ENCODE results near the gene SNAPC4. TPM values are rescaled to one million over a fixed set of nuclear protein-coding genes. Genes with fewer than 3 reads are reported as not detected.

SNAPC4 gene
- total RNA-seq, result 7.7 and 9.6 TPM in 2 replicates

GRCh38 chr9:136400038-136400834, at the start of gene SNAPC4:
Gene SNAPC4, minus strand, starts transcription at chr9:136400170. Its CDS starts 1,742 bp downstream, at chr9:136398428.

GRCh38 chr9:136439481-136440408, 39.8 kb upstream of the SNAPC4 start, which contains the start of gene INPP5E:
Gene INPP5E, minus strand, starts transcription at chr9:136439845. Its CDS starts 426 bp downstream, at chr9:136439419.

GRCh38 chr9:136410500-136411287, 10.7 kb upstream of the SNAPC4 start, which contains the start of the genes ENTR1 and PMPCA:
Gene ENTR1, minus strand, starts transcription at chr9:136410614. Its CDS starts 217 bp downstream, at chr9:136410397.
Gene PMPCA, plus strand, starts transcription at chr9:136410658. Its CDS starts 11 bp downstream, at chr9:136410669.

GRCh38 chr9:136373300-136374182, 26.4 kb downstream of the SNAPC4 start, which contains the start of gene CARD9:
Gene CARD9, minus strand, starts transcription at chr9:136373669. Its CDS starts 1,591 bp downstream, at chr9:136372078.

GRCh38 chr9:136363106-136363948, 36.6 kb downstream of the SNAPC4 start, which contains the start of gene DNLZ:
Gene DNLZ, minus strand, starts transcription at chr9:136363744. Its CDS starts 30 bp downstream, at chr9:136363714.

Other genes with a start within 250 kb of the SNAPC4 start
- gene LHX3, start 195.0 kb downstream of the SNAPC4 start, total RNA-seq, result under 0.01 TPM in 1 of 2 replicates, not detected in the other
- gene QSOX2, start 154.4 kb downstream of the SNAPC4 start, total RNA-seq, result 12.2 and 18.9 TPM in 2 replicates
- under 0.01 and 0.17 TPM in 2 replicates for gene CCDC187, start 96.1 kb downstream of the SNAPC4 start, total RNA-seq
- 104 and 143 TPM in 2 replicates for gene GPSM1, start 72.6 kb downstream of the SNAPC4 start, total RNA-seq
- gene DNLZ, start 36.4 kb downstream of the SNAPC4 start, total RNA-seq, result 14.6 and 24.7 TPM in 2 replicates
- 0.87 and 1.3 TPM in 2 replicates for gene CARD9, start 26.5 kb downstream of the SNAPC4 start, total RNA-seq
- 25.6 and 37.7 TPM in 2 replicates for gene ENTR1, start 10.4 kb upstream of the SNAPC4 start, total RNA-seq
- gene PMPCA, start 10.5 kb upstream of the SNAPC4 start, total RNA-seq, result 50.1 and 55.1 TPM in 2 replicates
- gene INPP5E, start 39.7 kb upstream of the SNAPC4 start, total RNA-seq, result 8.0 and 13.1 TPM in 2 replicates
- 34.3 and 40.9 TPM in 2 replicates for gene SEC16A, start 82.9 kb upstream of the SNAPC4 start, total RNA-seq
- gene NOTCH1, start 145.9 kb upstream of the SNAPC4 start, total RNA-seq, result 13.7 and 31.6 TPM in 2 replicates

All from smooth muscle cell of trachea (primary cell).